HEK293 (cell line): Measurements from ENCODE around the gene RNH1.
A peak's percentile ranks its signal among the peaks of the same experiment; 100 is the strongest.

Experiments used
- CTCF ChIA-PET: fragments of 350-600 bp; formaldehyde crosslinking; extraction: SDS; loops from one replicate; lab custom pipeline; 2021; ENCODE audit warnings: antibody characterized with exemption; lab: Yijun Ruan, JAX
- POLR2A ChIA-PET: fragments of 300-600 bp; formaldehyde crosslinking; extraction: SDS; loops from one replicate; lab custom pipeline; 2020; ENCODE audit warnings: antibody characterized with exemption, inconsistent platforms; lab: Yijun Ruan, JAX
- H3K27ac ChIP-seq: fragments of 200-500 bp; sonication (Bioruptor generic); 2 replicates; pipeline ENCODE4 v1.5.1; 2014; ENCODE audit warnings: low read depth, low read length, control low read depth, inconsistent platforms; ENCODE audit errors: extremely low read depth
- H3K36me3 ChIP-seq, 2 experiments: fragments of 200-500 bp in 1 of 2; sonication (Bioruptor generic) in 1 of 2; 1 replicate in 1 of 2; 2 replicates in 1 of 2; pipeline ENCODE4 v1.5.1; 2014 to 2017; ENCODE audit warnings: inconsistent platforms in 2 of 2, low read length in 2 of 2; ENCODE audit not compliant: control insufficient read depth in 2 of 2, insufficient read depth in 1 of 2
- H3K4me1 ChIP-seq: fragments of 200-500 bp; sonication (Bioruptor generic); 2 replicates; pipeline ENCODE4 v1.5.1; 2014; ENCODE audit warnings: mild to moderate bottlenecking, low read length, inconsistent platforms; ENCODE audit not compliant: control insufficient read depth, insufficient read depth
- H3K4me3 ChIP-seq: 2 replicates; pipeline ENCODE4 v1.5.1; 2011; ENCODE audit warnings: low read depth, mild to moderate bottlenecking, control low read depth, low read length, moderate library complexity
- H3K9me3 ChIP-seq: fragments of 200-500 bp; sonication (Bioruptor generic); 2 replicates; pipeline ENCODE4 v1.5.1; 2014; ENCODE audit warnings: low read depth, low read length, inconsistent platforms; ENCODE audit not compliant: control insufficient read depth, insufficient read depth
- FEZF1 ChIP-seq: fragments of 450-650 bp; formaldehyde crosslinking; IDR thresholded peaks from 2 replicates; pipeline ENCODE4 v1.5.1; 2016; ENCODE audit warnings: missing biosample characterization, missing genetic modification characterization
- GLI2 ChIP-seq: fragments of 450-650 bp; formaldehyde crosslinking; IDR thresholded peaks from 2 replicates; pipeline ENCODE4; 2017; ENCODE audit warnings: missing biosample characterization, missing genetic modification characterization, low read depth, borderline replicate concordance
- KLF7 ChIP-seq: fragments of 450-650 bp; formaldehyde crosslinking; IDR thresholded peaks from 2 replicates; pipeline ENCODE4 v1.5.1; 2016; ENCODE audit warnings: missing biosample characterization, missing genetic modification characterization, borderline replicate concordance
- MZF1 ChIP-seq: fragments of 450-650 bp; formaldehyde crosslinking; IDR thresholded peaks from 2 replicates; pipeline ENCODE4 v1.5.1; 2017; ENCODE audit warnings: missing biosample characterization, missing genetic modification characterization, borderline replicate concordance
- OSR2 ChIP-seq: fragments of 450-650 bp; formaldehyde crosslinking; IDR thresholded peaks from 2 replicates; pipeline ENCODE4 v1.5.1; 2016; ENCODE audit warnings: missing biosample characterization, missing genetic modification characterization
- PRDM2 ChIP-seq: fragments of 450-650 bp; formaldehyde crosslinking; IDR thresholded peaks from 2 replicates; pipeline ENCODE4 v1.5.1; 2016; ENCODE audit warnings: missing biosample characterization, missing genetic modification characterization, borderline replicate concordance
- SP7 ChIP-seq: fragments of 450-650 bp; formaldehyde crosslinking; IDR thresholded peaks from 2 replicates; pipeline ENCODE4 v1.5.1; 2016; ENCODE audit warnings: missing biosample characterization, missing genetic modification characterization
- ZBTB11 ChIP-seq: fragments of 450-650 bp; formaldehyde crosslinking; conservative IDR thresholded peaks from 2 replicates; pipeline ENCODE4 v1.5.1; 2016; ENCODE audit warnings: low read depth, missing biosample characterization, missing genetic modification characterization
- ZBTB21 ChIP-seq: fragments of 450-650 bp; formaldehyde crosslinking; IDR thresholded peaks from 2 replicates; pipeline ENCODE4 v1.5.1; 2017; ENCODE audit warnings: missing biosample characterization, missing genetic modification characterization
- ZEB2 ChIP-seq: fragments of 450-650 bp; formaldehyde crosslinking; IDR thresholded peaks from 2 replicates; pipeline ENCODE4 v1.5.1; 2016; ENCODE audit warnings: missing biosample characterization, missing genetic modification characterization
- ZIC2 ChIP-seq: fragments of 450-650 bp; formaldehyde crosslinking; IDR thresholded peaks from 2 replicates; pipeline ENCODE4 v1.5.1; 2016; ENCODE audit warnings: missing biosample characterization, missing genetic modification characterization
- ZNF148 ChIP-seq: fragments of 450-650 bp; formaldehyde crosslinking; IDR thresholded peaks from 2 replicates; pipeline ENCODE4 v1.5.0; 2017; ENCODE audit warnings: missing biosample characterization, missing genetic modification characterization, borderline replicate concordance
- ZNF18 ChIP-seq: fragments of 450-650 bp; formaldehyde crosslinking; IDR thresholded peaks from 2 replicates; pipeline ENCODE4 v1.5.1; 2016; ENCODE audit warnings: missing biosample characterization, missing genetic modification characterization
- ZNF248 ChIP-seq: fragments of 450-650 bp; formaldehyde crosslinking; IDR thresholded peaks from 2 replicates; pipeline ENCODE4 v1.5.1; 2017; ENCODE audit warnings: missing biosample characterization, missing genetic modification characterization
- ZNF26 ChIP-seq: fragments of 450-650 bp; formaldehyde crosslinking; IDR thresholded peaks from 2 replicates; pipeline ENCODE4 v1.5.1; 2016; ENCODE audit warnings: missing biosample characterization, missing genetic modification characterization
- ZNF624 ChIP-seq: fragments of 450-650 bp; formaldehyde crosslinking; IDR thresholded peaks from 2 replicates; pipeline ENCODE4 v1.5.1; 2017; ENCODE audit warnings: missing biosample characterization, missing genetic modification characterization
- ZNF707 ChIP-seq: fragments of 450-650 bp; formaldehyde crosslinking; IDR thresholded peaks from 2 replicates; pipeline ENCODE4 v1.5.1; 2016; ENCODE audit warnings: missing biosample characterization, missing genetic modification characterization
- ZNF777 ChIP-seq: fragments of 450-650 bp; formaldehyde crosslinking; IDR thresholded peaks from 2 replicates; pipeline ENCODE4 v1.5.1; 2017; ENCODE audit warnings: missing biosample characterization, missing genetic modification characterization, borderline replicate concordance

RNH1 gene

GRCh38 chr11:540583-541432, 33.8 kb upstream of the RNH1 start:
- no peaks in the 10 kb centered on the region for H3K4me1 ChIP-seq
- no peaks in the 10 kb centered on the region for H3K9me3 ChIP-seq
- TF ChIP-seq ZIC2 (tag by site-specific recombination) (peak; percentile 31), FEZF1 (tag by site-specific recombination) (no peak), ZNF26 (tag by site-specific recombination) (no peak), OSR2 (tag by site-specific recombination) (no peak), ZNF707 (tag by site-specific recombination) (no peak), ZEB2 (tag by site-specific recombination) (no peak), SP7 (no peak), ZNF148 (tag by site-specific recombination) (no peak)
- no peak overlapping the region for H3K27ac ChIP-seq
- no peaks in the 10 kb centered on the region for H3K36me3 ChIP-seq
- ChIA-PET CTCF (interaction anchor here (0.7 to 0.8 kb wide), 2 partner anchors 182 to 329 kb away, joined by 3 to 4 read pairs; no protein-coding TSS in a partner anchor), POLR2A (interaction anchor here (0.6 kb wide), 1 partner anchor 12 kb away, joined by 3 read pairs; no protein-coding TSS in a partner anchor)
- no peak overlapping the region for H3K4me3 ChIP-seq

GRCh38 chr11:539971-540481, 33.0 kb upstream of the RNH1 start:
- ChIA-PET CTCF (no interaction called here), POLR2A (interaction anchor here (0.6 to 0.7 kb wide), 3 partner anchors 13 to 277 kb away, joined by 3 to 4 read pairs (median 3); no protein-coding TSS in a partner anchor)
- H3K4me3 ChIP-seq, result no peak overlapping the region
- TF ChIP-seq ZBTB11 (no peak), ZBTB21 (tag by site-specific recombination) (no peak), ZNF248 (tag by site-specific recombination) (no peak), ZNF18 (tag by site-specific recombination) (no peak), PRDM2 (tag by site-specific recombination) (no peak), MZF1 (tag by site-specific recombination) (no peak), KLF7 (no peak), ZNF777 (no peak), GLI2 (tag by site-specific recombination) (no peak), ZNF624 (tag by site-specific recombination) (no peak)

More at GRCh38 chr11:539971-540481, 33.0 kb upstream of the RNH1 start:
- Histone ChIP-seq H3K4me1 (no peaks in the 10 kb centered on the region), H3K36me3 (no peaks in the 10 kb centered on the region), H3K27ac (no peak overlapping the region), H3K9me3 (no peaks in the 10 kb centered on the region)
